GM23338 (cell line): ENCODE measurements around the gene PLEKHG4B. TPM values are rescaled to one million over a fixed set of nuclear protein-coding genes. Genes with fewer than 3 reads are reported as not detected.

Source experiments
- ATAC-seq: fragments of 200-7000 bp; cut with Tn5 transposase; 3 replicates; pipeline ENCODE4 v1.9.1; 2020
- DNase-seq: peaks from one replicate; pipeline ENCODE4 v3.0.0-alpha.2; 2015; ENCODE audit warnings: low spot score
- H2AFZ ChIP-seq: fragments of 200-600 bp; sonication (generic); 2 replicates; pipeline ENCODE4 v1.8.0; 2016; ENCODE audit warnings: antibody characterized with exemption, mild to moderate bottlenecking, moderate library complexity
- H3F3A ChIP-seq: fragments of 200-600 bp; sonication (generic); replicated peaks from 2 replicates; pipeline ENCODE4 v1.8.0; 2017; ENCODE audit warnings: antibody characterized with exemption, mixed run types, low read depth
- H3K27ac ChIP-seq: fragments of 200-600 bp; sonication (generic); 2 replicates; pipeline ENCODE4 v1.6.1; 2016; ENCODE audit warnings: low read depth
- H3K27me3 ChIP-seq: fragments of 200-600 bp; sonication (generic); 2 replicates; pipeline ENCODE4 v1.8.0; 2016; ENCODE audit warnings: mild to moderate bottlenecking, mixed run types, moderate library complexity; ENCODE audit not compliant: insufficient read depth
- H3K36me3 ChIP-seq: fragments of 200-600 bp; sonication (generic); 2 replicates; pipeline ENCODE4 v1.8.0; 2016; ENCODE audit warnings: mild to moderate bottlenecking; ENCODE audit not compliant: insufficient read depth
- H3K4me1 ChIP-seq: fragments of 200-600 bp; sonication (generic); 2 replicates; pipeline ENCODE4 v1.8.0; 2016; ENCODE audit warnings: mild to moderate bottlenecking, moderate library complexity; ENCODE audit not compliant: insufficient read depth
- H3K4me2 ChIP-seq: fragments of 200-600 bp; sonication (generic); 2 replicates; pipeline ENCODE4 v1.7.1; 2017; ENCODE audit warnings: mixed run types
- H3K4me3 ChIP-seq: fragments of 200-600 bp; sonication (generic); 2 replicates; pipeline ENCODE4 v1.6.1; 2016; ENCODE audit warnings: mixed run types
- H3K79me2 ChIP-seq: fragments of 200-600 bp; sonication (generic); replicated peaks from 2 replicates; pipeline ENCODE4 v1.8.0; 2017; ENCODE audit warnings: mild to moderate bottlenecking; ENCODE audit not compliant: insufficient read depth
- H3K9me2 ChIP-seq: fragments of 200-600 bp; sonication (generic); 2 replicates; pipeline ENCODE4 v1.8.0; 2017; ENCODE audit not compliant: insufficient read depth
- H4K20me1 ChIP-seq: fragments of 200-600 bp; sonication (generic); replicated peaks from 2 replicates; pipeline ENCODE4 v1.8.0; 2017; ENCODE audit warnings: mild to moderate bottlenecking; ENCODE audit not compliant: insufficient read depth
- H3K27ac Mint-ChIP-seq: 2 replicates; pipeline ENCODE4 v1.8.0; 2020; ENCODE audit warnings: inconsistent platforms, mild to moderate bottlenecking, moderate library complexity, mixed read lengths
- H3K27me3 Mint-ChIP-seq: 3 replicates; pipeline ENCODE4 v1.8.0; 2022; ENCODE audit warnings: low read depth, mild to moderate bottlenecking, moderate library complexity, mixed read lengths, inconsistent platforms; ENCODE audit not compliant: insufficient read depth, poor library complexity
- H3K36me3 Mint-ChIP-seq: 3 replicates; pipeline ENCODE4 v1.8.0; 2021; ENCODE audit warnings: low read depth, mild to moderate bottlenecking, inconsistent platforms, moderate library complexity, mixed read lengths
- H3K4me1 Mint-ChIP-seq: 3 replicates; pipeline ENCODE4 v1.8.0; 2020; ENCODE audit warnings: mild to moderate bottlenecking, inconsistent platforms, mixed read lengths
- H3K4me3 Mint-ChIP-seq: 3 replicates; pipeline ENCODE4 v1.8.0; 2021; ENCODE audit warnings: moderate library complexity, mild to moderate bottlenecking, inconsistent platforms, mixed read lengths
- H3K9me3 Mint-ChIP-seq: 3 replicates; pipeline ENCODE4 v1.8.0; 2020; ENCODE audit warnings: moderate library complexity, mild to moderate bottlenecking, inconsistent platforms, mixed read lengths
- CREB1 ChIP-seq: fragments of 250-450 bp; sonication (Bioruptor Pico); IDR thresholded peaks from 2 replicates; pipeline ENCODE4 v1.5.0; 2020; ENCODE audit warnings: low read depth, mild to moderate bottlenecking, moderate library complexity
- EZH2 ChIP-seq: fragments of 200-600 bp; sonication (generic); IDR thresholded peaks from one replicate; pipeline ENCODE4 v1.8.0; 2017; ENCODE audit warnings: antibody characterized with exemption, mild to moderate bottlenecking, low read depth; ENCODE audit not compliant: unreplicated experiment
- EZH2phosphoT487 ChIP-seq: fragments of 200-600 bp; sonication (generic); IDR thresholded peaks from one replicate; pipeline ENCODE4 v1.8.1; 2018; ENCODE audit warnings: antibody characterized with exemption; ENCODE audit not compliant: unreplicated experiment
- JUNB ChIP-seq: IDR thresholded peaks from one replicate; pipeline ENCODE4 v1.6.1; 2016; ENCODE audit warnings: antibody characterized with exemption; ENCODE audit not compliant: unreplicated experiment
- NANOG ChIP-seq: IDR thresholded peaks from 2 replicates; pipeline ENCODE4 v1.6.1; 2016; ENCODE audit warnings: antibody characterized with exemption, borderline replicate concordance
- POLR2AphosphoS5 ChIP-seq: IDR thresholded peaks from 2 replicates; pipeline ENCODE4 v1.6.1; 2016; ENCODE audit warnings: antibody characterized with exemption, low read depth
- STAT1 ChIP-seq: IDR thresholded peaks from one replicate; pipeline ENCODE4 v1.6.1; 2016; ENCODE audit warnings: antibody characterized with exemption; ENCODE audit not compliant: unreplicated experiment
- ZNF114 ChIP-seq: fragments of 250-450 bp; sonication (Bioruptor Pico); IDR thresholded peaks from 2 replicates; pipeline ENCODE4 v1.5.0; 2020; ENCODE audit warnings: mild to moderate bottlenecking, moderate library complexity
- ZNF331 ChIP-seq: fragments of 250-450 bp; sonication (Bioruptor Pico); IDR thresholded peaks from 2 replicates; pipeline ENCODE4 v1.5.0; 2020; ENCODE audit warnings: low read depth, mild to moderate bottlenecking, moderate library complexity
- polyA plus RNA-seq: library from polyadenylated mRNA; unstranded; fragments of >200 nt; fragmentation: Nextera tagmentation; extraction: Ambion mirVana; gene quantifications from 2 replicates; pipeline ENCODE4 v1.2.1, GENCODE V29; 2016
- total RNA-seq: library from RNA; depleted of rRNA; stranded (reverse); fragments of >200 nt; shearing (Covaris generic); gene quantifications from 2 replicates; pipeline ENCODE4 v1.2.3, GENCODE V29; 2014
- TF ChIP-seq, protein P1 (sequence below), 2 experiments: fragments of 200-600 bp in 1 of 2; sonication (generic) in 1 of 2; conservative IDR thresholded peaks; 2 replicates each; pipeline versions ENCODE4 v1.5.1 to v1.6.1; 2016 to 2017; ENCODE audit warnings: antibody characterized with exemption in 2 of 2, low read depth in 2 of 2, mild to moderate bottlenecking in 2 of 2, moderate library complexity in 1 of 2
- TF ChIP-seq, protein P2 (sequence below): fragments of 250-450 bp; sonication (Bioruptor Pico); IDR thresholded peaks from 2 replicates; pipeline ENCODE4 v1.5.0; 2020; ENCODE audit warnings: mild to moderate bottlenecking, moderate library complexity
- TF ChIP-seq, protein P3 (sequence below): IDR thresholded peaks from 2 replicates; pipeline ENCODE4 v1.6.1; 2016; ENCODE audit warnings: antibody characterized with exemption
- TF ChIP-seq, protein P4 (sequence below): IDR thresholded peaks from one replicate; pipeline ENCODE4 v1.6.1; 2018; ENCODE audit warnings: antibody characterized with exemption; ENCODE audit not compliant: unreplicated experiment

PLEKHG4B gene
- total and polyA plus RNA-seq, 2 experiments from 2014 or later = 33.5 to 54.8 TPM

DNA sequence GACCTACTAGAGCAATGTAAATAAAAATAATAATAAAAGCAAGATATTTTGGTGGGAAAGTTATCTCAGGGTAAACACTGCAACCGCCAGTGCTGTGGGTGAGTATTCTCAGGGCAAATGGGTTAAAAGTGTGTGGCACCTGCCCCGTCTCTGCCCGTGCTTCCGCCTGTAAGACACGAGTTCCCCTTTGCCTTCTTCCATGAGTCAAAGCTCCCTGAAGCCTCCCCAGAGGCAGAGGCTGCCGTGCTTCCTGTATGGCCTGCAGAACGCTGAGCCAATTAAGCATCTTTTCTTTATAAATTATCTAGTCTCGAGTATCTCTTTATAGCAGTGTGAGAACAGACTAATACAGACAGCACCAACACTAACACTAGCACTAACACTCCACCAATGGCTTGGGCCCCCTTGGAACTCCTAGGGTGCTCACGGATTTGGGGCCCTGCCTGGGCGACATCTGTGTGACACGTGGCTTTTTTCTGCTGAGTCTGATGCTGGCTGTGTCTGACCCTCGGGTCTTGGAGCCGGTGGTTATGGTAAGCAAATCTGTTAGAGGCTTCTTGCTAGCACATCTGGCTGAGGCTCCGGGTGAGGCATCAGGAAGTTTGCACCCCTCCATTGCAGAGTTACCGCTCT, 10.6 kb downstream of the PLEKHG4B start:
- peaks cover 73% of the 10 kb centered on the region for H3K79me2 ChIP-seq
- peak overlapping the region; percentile 9; the same call in 1 of the 2 replicates for H3K27ac Mint-ChIP-seq
- H3K4me2 ChIP-seq = no peak overlapping the region
- peak overlapping the region; percentile 61 for H3K27ac ChIP-seq
- no peak overlapping the region for H2AFZ ChIP-seq
- no peak for TF ChIP-seq EZH2
- no peak for TF ChIP-seq ZNF114 (CRISPR knock-in tag)
- TF ChIP-seq CREB1 (CRISPR knock-in tag) = no peak
- no peak for TF ChIP-seq ZNF331 (CRISPR knock-in tag)
- TF ChIP-seq, protein P1, sequence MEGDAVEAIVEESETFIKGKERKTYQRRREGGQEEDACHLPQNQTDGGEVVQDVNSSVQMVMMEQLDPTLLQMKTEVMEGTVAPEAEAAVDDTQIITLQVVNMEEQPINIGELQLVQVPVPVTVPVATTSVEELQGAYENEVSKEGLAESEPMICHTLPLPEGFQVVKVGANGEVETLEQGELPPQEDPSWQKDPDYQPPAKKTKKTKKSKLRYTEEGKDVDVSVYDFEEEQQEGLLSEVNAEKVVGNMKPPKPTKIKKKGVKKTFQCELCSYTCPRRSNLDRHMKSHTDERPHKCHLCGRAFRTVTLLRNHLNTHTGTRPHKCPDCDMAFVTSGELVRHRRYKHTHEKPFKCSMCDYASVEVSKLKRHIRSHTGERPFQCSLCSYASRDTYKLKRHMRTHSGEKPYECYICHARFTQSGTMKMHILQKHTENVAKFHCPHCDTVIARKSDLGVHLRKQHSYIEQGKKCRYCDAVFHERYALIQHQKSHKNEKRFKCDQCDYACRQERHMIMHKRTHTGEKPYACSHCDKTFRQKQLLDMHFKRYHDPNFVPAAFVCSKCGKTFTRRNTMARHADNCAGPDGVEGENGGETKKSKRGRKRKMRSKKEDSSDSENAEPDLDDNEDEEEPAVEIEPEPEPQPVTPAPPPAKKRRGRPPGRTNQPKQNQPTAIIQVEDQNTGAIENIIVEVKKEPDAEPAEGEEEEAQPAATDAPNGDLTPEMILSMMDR (conservative IDR thresholded peaks at IDR 0.05; ENCODE audit: low read depth in 2 of 2) = no peak
- TF ChIP-seq NANOG = no peak
- TF ChIP-seq, protein P2, sequence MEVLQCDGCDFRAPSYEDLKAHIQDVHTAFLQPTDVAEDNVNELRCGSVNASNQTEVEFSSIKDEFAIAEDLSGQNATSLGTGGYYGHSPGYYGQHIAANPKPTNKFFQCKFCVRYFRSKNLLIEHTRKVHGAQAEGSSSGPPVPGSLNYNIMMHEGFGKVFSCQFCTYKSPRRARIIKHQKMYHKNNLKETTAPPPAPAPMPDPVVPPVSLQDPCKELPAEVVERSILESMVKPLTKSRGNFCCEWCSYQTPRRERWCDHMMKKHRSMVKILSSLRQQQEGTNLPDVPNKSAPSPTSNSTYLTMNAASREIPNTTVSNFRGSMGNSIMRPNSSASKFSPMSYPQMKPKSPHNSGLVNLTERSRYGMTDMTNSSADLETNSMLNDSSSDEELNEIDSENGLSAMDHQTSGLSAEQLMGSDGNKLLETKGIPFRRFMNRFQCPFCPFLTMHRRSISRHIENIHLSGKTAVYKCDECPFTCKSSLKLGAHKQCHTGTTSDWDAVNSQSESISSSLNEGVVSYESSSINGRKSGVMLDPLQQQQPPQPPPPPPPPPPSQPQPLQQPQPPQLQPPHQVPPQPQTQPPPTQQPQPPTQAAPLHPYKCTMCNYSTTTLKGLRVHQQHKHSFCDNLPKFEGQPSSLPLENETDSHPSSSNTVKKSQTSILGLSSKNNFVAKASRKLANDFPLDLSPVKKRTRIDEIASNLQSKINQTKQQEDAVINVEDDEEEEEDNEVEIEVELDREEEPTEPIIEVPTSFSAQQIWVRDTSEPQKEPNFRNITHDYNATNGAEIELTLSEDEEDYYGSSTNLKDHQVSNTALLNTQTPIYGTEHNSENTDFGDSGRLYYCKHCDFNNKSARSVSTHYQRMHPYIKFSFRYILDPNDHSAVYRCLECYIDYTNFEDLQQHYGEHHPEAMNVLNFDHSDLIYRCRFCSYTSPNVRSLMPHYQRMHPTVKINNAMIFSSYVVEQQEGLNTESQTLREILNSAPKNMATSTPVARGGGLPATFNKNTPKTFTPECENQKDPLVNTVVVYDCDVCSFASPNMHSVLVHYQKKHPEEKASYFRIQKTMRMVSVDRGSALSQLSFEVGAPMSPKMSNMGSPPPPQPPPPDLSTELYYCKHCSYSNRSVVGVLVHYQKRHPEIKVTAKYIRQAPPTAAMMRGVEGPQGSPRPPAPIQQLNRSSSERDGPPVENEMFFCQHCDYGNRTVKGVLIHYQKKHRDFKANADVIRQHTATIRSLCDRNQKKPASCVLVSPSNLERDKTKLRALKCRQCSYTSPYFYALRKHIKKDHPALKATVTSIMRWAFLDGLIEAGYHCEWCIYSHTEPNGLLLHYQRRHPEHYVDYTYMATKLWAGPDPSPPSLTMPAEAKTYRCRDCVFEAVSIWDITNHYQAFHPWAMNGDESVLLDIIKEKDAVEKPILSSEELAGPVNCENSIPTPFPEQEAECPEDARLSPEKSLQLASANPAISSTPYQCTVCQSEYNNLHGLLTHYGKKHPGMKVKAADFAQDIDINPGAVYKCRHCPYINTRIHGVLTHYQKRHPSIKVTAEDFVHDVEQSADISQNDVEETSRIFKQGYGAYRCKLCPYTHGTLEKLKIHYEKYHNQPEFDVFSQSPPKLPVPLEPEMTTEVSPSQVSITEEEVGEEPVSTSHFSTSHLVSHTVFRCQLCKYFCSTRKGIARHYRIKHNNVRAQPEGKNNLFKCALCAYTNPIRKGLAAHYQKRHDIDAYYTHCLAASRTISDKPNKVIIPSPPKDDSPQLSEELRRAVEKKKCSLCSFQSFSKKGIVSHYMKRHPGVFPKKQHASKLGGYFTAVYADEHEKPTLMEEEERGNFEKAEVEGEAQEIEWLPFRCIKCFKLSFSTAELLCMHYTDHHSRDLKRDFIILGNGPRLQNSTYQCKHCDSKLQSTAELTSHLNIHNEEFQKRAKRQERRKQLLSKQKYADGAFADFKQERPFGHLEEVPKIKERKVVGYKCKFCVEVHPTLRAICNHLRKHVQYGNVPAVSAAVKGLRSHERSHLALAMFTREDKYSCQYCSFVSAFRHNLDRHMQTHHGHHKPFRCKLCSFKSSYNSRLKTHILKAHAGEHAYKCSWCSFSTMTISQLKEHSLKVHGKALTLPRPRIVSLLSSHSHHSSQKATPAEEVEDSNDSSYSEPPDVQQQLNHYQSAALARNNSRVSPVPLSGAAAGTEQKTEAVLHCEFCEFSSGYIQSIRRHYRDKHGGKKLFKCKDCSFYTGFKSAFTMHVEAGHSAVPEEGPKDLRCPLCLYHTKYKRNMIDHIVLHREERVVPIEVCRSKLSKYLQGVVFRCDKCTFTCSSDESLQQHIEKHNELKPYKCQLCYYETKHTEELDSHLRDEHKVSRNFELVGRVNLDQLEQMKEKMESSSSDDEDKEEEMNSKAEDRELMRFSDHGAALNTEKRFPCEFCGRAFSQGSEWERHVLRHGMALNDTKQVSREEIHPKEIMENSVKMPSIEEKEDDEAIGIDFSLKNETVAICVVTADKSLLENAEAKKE (CRISPR knock-in tag) = no peak
- no peak for TF ChIP-seq EZH2phosphoT487
- no peak for TF ChIP-seq POLR2AphosphoS5
- TF ChIP-seq STAT1 = no peak
- TF ChIP-seq, protein P3, sequence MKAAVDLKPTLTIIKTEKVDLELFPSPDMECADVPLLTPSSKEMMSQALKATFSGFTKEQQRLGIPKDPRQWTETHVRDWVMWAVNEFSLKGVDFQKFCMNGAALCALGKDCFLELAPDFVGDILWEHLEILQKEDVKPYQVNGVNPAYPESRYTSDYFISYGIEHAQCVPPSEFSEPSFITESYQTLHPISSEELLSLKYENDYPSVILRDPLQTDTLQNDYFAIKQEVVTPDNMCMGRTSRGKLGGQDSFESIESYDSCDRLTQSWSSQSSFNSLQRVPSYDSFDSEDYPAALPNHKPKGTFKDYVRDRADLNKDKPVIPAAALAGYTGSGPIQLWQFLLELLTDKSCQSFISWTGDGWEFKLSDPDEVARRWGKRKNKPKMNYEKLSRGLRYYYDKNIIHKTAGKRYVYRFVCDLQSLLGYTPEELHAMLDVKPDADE = no peak
- TF ChIP-seq JUNB = no peak
- TF ChIP-seq, protein P4, sequence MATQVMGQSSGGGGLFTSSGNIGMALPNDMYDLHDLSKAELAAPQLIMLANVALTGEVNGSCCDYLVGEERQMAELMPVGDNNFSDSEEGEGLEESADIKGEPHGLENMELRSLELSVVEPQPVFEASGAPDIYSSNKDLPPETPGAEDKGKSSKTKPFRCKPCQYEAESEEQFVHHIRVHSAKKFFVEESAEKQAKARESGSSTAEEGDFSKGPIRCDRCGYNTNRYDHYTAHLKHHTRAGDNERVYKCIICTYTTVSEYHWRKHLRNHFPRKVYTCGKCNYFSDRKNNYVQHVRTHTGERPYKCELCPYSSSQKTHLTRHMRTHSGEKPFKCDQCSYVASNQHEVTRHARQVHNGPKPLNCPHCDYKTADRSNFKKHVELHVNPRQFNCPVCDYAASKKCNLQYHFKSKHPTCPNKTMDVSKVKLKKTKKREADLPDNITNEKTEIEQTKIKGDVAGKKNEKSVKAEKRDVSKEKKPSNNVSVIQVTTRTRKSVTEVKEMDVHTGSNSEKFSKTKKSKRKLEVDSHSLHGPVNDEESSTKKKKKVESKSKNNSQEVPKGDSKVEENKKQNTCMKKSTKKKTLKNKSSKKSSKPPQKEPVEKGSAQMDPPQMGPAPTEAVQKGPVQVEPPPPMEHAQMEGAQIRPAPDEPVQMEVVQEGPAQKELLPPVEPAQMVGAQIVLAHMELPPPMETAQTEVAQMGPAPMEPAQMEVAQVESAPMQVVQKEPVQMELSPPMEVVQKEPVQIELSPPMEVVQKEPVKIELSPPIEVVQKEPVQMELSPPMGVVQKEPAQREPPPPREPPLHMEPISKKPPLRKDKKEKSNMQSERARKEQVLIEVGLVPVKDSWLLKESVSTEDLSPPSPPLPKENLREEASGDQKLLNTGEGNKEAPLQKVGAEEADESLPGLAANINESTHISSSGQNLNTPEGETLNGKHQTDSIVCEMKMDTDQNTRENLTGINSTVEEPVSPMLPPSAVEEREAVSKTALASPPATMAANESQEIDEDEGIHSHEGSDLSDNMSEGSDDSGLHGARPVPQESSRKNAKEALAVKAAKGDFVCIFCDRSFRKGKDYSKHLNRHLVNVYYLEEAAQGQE = no peak
- no peaks in the 10 kb centered on the region for H3K27me3 ChIP-seq
- H3K36me3 ChIP-seq = no peaks in the 10 kb centered on the region
- no peaks in the 10 kb centered on the region for H3F3A ChIP-seq
- H3K36me3 Mint-ChIP-seq = peaks cover 8% of the 10 kb centered on the region; the same call in 1 of the 3 replicates
- peaks cover 33% of the 10 kb centered on the region for H3K4me1 ChIP-seq
- H3K4me3 ChIP-seq = no peak overlapping the region
- H3K27me3 Mint-ChIP-seq = peaks cover 2% of the 10 kb centered on the region
- no peak overlapping the region for H3K4me3 Mint-ChIP-seq
- no peaks in the 10 kb centered on the region for H3K9me2 ChIP-seq
- DNase-seq (no peak), ATAC-seq (peak; percentile 18)
- H4K20me1 ChIP-seq = peaks cover 33% of the 10 kb centered on the region
- no peaks in the 10 kb centered on the region for H3K9me3 Mint-ChIP-seq
- H3K4me1 Mint-ChIP-seq = peaks cover 52% of the 10 kb centered on the region
